ENCODE results near the gene UNKL.

Gene UNKL, protein sequence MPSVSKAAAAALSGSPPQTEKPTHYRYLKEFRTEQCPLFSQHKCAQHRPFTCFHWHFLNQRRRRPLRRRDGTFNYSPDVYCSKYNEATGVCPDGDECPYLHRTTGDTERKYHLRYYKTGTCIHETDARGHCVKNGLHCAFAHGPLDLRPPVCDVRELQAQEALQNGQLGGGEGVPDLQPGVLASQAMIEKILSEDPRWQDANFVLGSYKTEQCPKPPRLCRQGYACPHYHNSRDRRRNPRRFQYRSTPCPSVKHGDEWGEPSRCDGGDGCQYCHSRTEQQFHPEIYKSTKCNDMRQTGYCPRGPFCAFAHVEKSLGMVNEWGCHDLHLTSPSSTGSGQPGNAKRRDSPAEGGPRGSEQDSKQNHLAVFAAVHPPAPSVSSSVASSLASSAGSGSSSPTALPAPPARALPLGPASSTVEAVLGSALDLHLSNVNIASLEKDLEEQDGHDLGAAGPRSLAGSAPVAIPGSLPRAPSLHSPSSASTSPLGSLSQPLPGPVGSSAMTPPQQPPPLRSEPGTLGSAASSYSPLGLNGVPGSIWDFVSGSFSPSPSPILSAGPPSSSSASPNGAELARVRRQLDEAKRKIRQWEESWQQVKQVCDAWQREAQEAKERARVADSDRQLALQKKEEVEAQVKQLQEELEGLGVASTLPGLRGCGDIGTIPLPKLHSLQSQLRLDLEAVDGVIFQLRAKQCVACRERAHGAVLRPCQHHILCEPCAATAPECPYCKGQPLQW

DNA sequence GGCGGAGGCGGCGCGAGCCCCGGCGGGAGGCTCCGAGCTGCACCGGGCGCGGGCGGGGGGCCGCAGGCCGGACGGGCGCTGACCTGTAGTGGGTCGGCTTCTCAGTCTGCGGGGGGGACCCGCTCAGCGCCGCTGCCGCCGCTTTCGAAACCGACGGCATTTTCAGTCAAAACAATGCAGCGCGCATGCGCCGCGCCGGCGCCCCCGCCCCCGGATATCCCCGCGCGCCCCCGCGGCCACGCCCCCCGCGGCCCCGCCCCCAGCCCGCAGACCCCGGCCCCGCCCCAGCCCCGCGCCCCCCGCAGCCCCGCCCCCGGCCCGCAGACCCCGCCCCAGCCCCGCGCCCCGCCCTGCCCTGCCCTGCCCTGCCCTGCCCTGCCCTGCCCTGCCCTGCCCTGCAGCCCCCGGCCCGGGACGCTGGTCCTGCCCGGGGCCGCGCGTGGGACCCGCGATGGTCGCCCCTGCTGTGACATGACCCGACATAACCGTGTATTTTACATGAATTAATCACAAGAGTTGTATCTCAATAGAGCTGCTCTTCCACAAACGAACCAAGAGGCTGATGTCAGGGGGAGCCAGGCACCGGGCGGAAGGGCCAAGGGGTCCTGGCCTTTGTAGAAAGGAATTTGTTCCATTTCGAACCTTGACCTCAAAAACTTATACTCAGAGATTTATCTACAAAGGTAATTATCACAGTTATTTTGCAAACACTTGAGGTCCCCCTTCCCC lies at the start of gene UNKL:
UNKL (minus strand) TSS at position 173 of the 729 bp plus-strand sequence; CDS start at position 160, 13 bp downstream.
- peak in 1 of 2 experiments; percentile 54 for DNase-seq

DNA sequence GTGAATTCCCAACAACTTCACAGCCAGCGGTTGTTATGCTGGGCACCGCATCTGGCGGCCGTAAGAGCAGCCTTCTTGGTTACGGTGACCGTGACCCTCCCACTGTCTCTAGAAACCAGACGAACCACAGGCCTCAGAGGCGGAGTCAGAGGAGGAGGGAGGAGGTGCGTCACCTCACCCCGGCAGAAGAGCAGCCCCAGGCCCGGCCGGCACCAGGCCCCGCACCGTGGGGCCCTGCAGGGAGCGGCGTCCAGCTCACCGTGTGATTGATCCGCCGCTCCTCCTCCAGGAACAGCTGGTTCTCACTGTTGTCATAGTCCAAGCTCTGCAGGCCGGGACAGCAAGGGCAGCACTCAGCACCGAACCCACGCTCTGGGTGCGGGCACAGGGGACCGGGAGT lies 46.6 kb upstream of the UNKL start:
- no peak for DNase-seq

DNA sequence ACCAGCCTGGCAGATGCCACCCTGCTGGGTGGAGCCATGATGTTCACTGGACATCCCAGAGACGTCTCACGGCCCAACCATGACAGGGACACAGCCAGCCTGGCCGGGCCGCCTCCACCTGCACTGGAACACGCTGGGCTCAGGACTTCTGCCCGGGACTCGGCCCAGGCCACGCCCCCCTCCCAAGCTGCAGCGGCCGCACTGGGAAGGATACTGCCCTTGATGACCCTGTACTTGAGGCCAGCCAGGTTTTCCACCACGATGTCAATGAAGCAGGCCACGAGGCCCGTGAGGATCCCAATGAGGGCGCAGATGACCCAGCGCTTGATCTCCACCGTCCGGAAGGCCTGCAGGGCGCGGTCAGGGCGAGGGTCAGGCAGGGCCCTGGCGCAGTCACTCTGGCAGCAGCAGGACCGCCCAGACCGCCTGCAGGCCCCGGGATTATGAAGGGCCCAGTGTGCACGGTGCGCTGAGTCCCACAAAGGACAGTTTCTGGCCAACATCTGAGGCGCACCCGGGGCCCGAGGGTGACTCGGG lies 46.2 kb upstream of the UNKL start:
- DNase-seq: no peak

DNA sequence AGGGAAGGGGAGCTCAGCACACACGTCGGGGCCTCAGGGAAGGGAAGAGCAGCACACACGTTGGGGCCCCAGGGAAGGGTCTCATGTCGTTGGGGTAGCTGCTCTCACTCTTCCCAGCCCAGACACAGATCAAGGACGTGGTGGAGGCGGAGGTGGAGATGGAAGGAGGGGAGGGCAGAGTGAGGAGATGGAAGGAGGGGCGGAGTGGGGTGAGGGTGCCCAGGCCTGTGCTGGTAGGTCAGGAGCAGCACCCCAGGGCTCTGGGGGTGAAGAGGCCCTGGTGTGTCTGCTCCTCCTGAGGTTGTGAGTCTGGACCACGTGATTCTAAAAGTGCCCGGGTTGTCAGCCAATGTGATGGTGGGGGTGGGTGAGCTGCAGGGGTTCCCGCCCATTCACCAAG lies 45.5 kb upstream of the UNKL start:
- DNase-seq: no peak

DNA sequence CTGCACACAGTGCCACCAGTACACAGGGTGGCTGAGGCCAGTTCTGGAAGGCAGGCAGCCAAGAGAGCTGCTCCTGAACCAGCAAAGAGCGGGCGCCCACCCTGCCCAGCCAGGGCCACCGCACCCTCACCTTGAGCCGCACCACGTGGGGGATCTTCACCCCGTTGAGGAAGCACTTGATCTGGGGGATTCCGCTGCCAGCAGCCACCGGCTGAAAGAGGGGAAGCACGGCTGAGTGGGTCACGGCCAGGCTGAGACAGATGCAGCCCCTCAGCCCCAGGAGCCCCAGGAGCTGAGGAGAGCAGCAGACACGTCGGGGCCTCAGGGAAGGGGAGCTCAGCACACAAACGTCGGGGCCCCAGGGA lies 44.5 kb upstream of the UNKL start:
- no peak for DNase-seq

DNA sequence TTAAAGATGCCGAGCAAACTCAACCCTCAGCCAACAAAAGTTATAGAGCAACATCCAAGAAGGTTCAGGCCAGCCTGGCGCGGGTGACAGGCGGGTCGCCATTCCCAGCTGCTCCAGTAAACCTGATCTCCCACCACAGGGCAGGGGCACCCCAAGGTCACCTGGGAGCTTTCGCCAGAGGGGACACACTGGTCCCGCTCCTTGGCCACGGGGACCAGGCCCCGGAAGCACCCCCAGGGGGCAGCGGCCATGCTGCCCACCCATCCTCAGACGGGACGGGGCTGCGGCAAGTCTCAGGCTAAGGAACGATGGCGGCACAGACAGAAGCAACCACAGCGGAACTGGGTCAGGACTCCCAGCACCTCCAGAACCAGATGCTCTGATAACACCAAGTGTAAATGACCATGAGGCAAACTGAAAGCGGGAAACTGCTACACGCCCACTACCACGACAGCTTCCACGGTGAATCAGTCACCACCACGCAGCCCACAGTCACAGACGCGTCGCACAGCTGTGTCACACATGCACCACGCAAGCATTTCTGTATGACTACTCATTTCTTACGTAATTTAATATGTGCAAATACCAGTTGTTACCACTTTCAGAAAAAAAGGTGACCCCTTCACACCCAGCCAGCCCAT lies 44.0 kb upstream of the UNKL start:
- DNase-seq: no peak

DNA sequence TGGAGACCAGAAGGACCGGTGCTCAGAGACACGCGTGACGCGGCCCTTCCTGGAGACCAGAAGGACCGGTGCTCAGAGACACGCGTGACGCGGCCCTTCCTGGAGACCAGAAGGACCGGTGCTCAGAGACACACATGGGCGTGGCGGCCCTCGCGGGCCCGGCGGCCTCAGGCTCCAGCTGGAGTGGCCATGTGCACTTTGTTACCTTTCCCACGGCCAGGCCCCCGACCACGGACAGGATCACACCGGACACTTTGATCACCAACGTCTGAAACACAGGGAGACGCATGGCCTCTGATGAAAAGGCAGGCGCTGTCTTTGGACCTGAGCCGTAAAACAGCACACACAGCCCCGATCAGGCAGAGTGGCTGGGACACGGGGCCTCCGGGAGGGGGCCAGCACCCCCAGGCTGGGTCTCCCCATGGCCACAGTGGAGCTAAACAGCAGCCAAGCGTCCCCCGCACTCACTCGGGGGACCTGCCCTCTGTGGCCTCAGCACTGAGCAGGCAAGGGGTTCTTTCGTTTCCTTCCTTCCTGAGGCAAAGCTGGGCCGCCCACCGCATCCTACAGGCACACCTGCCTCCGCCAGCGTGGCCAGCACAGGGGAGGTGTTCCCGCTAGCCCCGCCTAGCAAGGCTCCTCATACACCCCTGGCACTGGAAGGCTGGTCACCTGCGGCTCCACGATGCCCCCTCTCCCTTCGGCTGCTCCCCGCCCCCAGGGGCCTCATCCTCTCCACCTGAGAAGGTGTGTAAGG lies 43.2 kb upstream of the UNKL start:
- DNase-seq: no peak

DNA sequence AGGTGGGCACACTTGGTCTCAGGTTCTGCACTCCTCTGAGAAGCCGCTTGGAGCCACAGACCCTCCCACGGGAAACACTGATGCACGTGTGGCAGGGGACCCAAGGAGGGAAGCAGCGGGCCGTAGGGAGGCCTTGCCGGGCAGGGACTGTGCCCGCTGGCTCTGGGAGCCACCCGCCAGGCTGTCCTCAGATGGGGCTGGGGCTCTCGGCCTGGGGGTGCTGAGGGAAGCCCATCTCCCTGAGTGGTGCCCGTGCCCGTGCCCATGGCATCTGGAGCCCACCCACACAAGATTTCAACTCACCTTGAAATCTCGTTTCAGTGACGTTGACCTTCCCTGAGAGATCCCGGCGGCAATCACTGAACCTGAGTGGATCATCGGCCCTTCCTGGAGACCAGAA lies 42.4 kb upstream of the UNKL start:
- DNase-seq: no peak

DNA sequence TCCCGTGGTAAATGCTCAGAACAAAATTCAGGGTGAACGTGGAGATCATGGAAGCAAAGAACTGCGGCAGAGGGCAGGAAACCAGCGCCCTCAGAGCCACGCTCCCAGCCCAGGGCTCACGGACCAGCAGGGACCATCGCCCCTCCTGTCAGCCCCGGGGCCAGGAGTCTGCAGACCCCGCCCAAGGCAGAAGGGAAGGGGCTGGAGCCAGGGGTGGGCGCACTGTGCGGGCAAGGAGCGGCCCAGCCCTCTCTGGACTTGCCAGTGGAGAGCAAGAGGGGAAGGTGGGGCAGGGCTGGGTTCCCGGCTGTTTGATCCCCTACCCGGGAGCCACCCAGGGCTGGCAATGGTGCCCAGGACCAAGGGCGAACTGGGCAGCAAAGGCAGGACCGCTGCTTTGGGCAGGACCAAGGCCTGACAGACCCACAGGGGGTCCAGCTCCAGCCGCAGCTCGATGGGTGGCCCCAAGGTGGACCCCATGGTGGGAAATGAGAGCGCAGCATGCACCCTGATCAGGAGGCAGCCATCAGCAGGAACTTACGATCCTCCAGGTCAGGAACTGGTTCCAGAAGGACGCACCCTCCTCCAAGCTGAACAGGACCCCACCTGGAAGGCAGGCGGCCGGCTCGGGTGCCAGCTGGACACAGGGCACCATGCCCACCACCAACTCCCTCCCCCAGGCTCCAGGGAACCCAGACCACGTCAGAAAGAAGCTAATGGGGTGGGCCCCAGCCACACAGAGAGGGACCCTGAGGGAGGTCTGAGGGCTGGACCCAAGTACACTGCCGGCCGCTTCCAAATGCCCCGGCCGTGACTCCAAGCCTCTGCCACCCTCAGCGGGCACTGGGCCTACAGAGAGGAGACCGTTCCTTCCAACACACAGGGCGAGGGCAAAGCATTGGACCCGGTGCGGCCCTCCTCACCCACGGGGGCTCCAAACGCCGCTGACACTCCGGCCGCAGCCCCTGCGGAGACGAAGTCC lies 41.0 kb upstream of the UNKL start:
- no peak for DNase-seq

DNA sequence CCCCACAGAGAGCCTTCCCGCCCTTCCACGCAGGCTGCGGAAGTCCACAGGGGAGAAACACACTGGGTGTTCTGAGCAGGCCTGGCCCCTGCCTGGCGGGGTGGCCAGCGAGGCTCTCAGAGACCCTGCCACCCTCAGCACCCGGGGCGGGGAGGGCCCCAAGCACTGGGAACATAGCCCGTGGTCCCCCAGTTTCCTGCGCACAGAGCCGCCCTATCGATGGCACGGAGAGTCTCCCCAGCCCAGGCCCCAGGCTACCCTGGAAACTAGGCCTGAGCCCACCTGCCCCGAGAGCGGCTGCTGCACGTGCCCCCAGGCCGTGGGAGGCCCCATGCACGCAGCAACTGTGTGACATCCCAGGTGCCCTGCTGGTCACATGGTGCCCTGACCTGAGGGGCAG lies 40.1 kb upstream of the UNKL start:
- DNase-seq: no peak

DNA sequence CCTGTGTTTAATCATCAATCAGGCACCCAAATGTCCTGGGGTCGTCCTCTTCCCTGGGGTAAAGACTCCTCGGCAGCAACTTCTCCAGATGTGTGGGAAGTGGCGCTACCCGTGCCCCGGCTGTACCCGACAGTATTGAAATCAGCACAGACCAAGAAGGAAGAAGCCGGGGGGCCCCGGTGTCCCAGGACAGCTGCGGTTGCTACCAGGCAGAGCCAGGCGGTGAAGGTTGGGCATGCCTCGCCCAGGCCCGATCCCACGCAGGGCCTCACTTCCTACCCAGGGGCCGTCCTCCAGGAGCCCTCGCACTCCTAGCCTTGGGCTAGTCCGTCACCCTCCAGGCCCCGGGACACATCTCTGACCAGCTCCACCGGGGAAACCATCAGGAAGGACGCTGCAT lies 38.8 kb upstream of the UNKL start:
- DNase-seq: no peak

DNA sequence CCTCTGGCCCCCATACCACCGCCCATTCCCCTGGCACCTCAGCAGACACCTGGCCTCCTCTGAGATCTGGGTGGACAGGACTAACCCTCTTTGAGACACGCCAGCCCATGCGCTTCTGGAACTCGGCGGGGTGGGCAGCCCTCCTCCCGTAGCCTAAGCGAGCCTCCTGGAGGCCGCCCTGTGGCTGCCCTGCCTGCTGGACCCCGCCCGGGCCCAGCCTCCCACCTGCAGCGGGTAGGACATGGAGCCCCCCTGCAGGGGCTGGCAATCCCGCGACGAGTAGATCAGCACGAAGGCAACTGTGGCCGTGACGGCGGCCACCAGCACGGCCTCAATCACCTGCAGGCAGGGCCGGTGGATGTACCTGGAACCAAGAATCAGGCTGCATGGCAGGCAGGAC lies 38.0 kb upstream of the UNKL start:
- no peak for DNase-seq

DNA sequence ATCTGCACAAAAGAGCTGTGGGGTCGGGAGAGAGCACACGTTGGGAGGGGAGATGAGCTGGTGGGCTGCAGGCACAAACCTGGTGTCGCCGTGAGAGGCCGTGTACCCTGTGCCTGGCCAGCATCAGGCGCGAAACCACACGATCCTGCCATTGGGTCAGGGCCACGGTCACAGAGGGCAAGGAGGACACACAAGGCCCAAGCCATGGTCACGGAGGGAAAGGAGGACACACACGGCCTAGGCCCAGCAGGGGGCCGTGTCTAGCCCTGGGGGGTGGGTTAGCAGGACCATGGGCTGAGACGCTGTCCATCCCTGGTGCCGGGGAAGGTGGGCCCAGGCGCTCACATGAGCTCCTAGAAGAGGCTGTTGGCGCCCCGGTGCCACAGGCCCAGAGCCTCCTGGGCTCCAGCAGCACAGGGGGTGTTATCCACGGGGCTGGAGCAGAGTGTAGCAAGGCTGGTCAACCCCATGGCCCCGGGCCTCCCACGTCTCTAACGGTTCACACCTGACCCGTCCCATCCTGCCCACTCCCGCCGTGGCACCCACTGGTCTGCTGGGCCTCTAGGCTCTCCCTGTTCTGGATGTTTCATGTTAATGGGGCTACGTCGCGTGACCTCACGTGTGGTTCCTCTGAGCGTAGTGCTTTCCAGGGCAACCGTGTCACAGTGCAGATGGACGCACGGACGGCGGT lies 37.3 kb upstream of the UNKL start:
- no peak for DNase-seq

DNA sequence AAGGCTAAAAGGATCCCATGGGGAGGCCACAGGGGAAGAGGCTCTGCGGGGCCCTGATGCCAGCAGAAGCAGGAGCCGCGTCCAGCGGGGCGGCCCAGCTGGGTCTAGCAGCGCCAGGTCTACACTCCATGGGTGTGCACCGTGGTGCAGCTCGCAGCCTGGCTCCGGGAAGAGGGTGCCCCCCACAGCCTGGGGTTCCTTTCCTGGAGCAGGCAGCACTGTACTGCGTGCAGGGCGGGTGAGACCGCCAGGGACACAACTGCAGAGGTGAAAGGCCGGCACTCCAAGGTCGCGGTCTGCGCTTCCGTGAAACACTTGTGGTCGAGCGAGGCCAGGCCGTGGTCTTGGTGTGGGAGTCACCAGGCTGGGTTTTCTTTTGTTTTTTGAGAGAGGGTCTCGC lies 36.3 kb upstream of the UNKL start:
- no peak for DNase-seq

DNA sequence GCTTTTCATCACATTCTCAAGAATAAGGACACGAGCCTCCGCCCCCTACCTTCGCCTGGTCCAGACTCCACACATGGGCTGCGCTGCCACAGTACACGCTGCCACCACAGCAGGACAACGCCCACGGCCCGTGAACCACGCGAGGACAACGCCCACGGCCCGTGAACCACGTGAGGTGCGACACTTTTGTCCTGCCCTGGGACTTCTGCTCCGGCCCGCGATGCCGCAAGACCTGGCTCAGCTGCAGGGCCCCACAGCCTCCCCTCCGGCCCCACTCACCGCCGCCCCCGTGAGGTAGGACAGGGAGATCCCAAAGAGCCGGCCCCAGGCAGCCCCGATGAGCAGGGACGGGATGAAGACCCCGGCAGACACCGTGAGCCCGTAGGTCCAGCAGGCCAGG lies 35.7 kb upstream of the UNKL start:
- DNase-seq: no peak

DNA sequence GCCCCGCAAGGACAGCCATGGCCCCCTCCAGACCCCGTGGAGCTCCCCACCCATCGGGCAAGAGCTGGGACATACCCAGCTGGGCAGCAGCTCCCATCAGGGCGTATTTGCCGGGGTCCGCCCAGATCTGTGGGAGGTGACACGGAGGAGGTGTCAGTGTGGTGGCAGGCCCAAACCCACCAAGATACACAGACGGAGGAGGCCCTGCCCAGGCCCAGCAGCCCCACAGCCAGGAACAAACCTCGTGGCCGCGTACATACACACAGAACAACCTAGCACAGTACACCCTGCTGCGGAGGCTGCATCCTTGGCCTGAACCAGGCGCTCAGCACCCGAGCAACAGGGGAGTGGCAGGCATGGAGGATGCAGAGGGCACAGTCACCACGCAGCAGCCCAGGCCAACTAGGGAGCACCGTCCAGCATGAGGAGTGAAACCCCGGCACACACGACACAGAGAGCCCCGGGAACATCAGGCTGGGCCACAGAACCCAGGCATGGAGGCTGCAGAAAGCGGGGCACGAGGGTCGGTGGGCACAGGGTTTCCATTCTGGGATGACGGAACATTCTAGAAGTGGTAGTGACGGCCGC lies 34.8 kb upstream of the UNKL start:
- no peak for DNase-seq

DNA sequence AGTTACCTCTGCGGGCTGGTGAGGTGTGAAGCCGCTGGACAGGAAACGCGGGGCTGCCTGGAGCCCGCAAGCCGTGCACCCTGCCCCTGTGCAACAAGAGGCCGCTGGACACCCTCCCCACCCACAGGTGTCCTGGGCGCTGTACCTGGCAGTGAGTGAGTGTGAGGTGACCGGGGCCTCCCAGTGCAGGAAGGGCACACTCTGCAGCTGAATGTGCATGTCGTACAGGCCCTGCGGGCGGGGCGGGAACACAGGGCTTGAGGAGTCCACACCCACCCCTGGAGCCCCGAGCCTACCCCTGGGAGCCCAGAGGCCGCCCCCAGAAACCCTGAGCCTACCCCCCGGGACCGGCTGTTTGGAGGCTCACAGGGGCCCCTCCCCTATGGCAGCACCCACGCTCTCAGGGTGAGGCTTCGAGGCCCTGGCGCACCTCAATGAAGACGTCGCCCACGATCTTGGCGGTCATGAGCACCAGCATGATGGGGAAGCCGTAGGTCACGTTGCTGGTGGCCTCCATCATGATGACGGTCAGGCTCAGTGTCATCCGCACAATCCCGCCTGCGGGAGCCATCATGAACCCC lies 34.1 kb upstream of the UNKL start:
- DNase-seq: no peak

DNA sequence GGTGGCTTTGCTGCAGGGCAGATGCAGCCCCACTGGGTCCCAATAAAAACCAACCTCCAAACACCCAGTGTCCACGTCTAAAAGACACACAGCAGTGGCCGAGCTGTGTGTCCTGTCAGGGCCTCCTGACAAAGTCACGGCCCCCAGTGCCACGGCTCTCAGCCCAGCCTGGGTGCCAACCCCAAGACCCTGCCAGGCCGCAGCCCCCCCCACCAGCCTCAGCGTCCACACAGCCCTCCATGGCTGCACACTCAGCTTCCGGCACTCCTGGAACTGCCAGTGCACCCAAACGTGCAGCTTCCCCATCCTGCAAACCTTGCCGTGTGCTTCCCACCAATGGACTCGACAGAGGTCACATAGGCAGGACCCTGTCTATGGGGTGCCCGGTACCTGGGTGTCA lies 33.5 kb upstream of the UNKL start:
- no peak for DNase-seq

DNA sequence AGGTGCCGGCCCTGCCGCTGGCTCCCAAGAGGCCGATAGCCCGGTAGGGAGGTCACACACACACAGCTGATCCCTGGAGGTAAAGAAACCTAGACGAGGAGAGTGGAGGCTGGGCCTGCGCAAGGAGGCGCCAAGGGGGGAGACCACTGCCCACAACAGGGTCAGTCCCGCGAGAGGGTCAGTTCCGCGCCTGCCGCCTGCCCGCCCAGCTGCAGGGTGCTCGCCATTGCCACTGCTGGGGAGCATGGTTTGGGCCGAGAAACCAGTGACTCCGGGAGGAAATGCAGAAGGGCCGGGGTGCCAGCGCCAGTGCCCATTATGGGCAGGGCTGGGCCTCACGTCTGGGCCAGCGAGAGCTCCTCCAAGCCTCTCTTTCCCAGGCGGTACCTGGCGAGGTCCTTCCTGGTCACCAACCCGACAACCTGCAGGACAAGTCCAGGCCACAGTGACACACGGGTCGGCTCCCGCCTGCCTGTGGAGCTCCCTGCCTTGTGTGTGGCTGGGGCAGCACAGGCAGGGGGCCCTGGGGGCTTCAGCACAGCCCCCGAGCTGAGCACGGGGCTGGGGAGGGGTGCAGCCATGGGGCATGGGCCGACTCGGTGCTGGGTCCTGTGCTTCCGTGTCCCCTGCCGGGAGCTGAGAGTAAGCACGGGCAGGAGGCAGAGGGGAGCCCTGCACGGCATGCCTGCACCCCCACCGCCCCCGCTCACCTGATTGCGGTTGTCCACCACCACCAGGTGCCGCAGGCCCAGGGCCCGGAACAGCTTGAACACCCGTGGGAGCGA lies 32.0 kb upstream of the UNKL start:
- no peak for DNase-seq

Data from NCI-H187 (cell line).